GM23338 (cell line): ENCODE data around the gene PRTFDC1. TPM values are rescaled to one million over a fixed set of nuclear protein-coding genes. Genes with fewer than 3 reads are reported as not detected.

ENCODE experiments used
- ATAC-seq: fragments of 200-7000 bp; cut with Tn5 transposase; 3 replicates; pipeline ENCODE4 v1.9.1; 2020
- DNase-seq: peaks from one replicate; pipeline ENCODE4 v3.0.0-alpha.2; 2015; ENCODE audit warnings: low spot score
- H2AFZ ChIP-seq: fragments of 200-600 bp; sonication (generic); 2 replicates; pipeline ENCODE4 v1.8.0; 2016; ENCODE audit warnings: antibody characterized with exemption, mild to moderate bottlenecking, moderate library complexity
- H3F3A ChIP-seq: fragments of 200-600 bp; sonication (generic); replicated peaks from 2 replicates; pipeline ENCODE4 v1.8.0; 2017; ENCODE audit warnings: antibody characterized with exemption, mixed run types, low read depth
- H3K27ac ChIP-seq: fragments of 200-600 bp; sonication (generic); 2 replicates; pipeline ENCODE4 v1.6.1; 2016; ENCODE audit warnings: low read depth
- H3K27me3 ChIP-seq: fragments of 200-600 bp; sonication (generic); 2 replicates; pipeline ENCODE4 v1.8.0; 2016; ENCODE audit warnings: mild to moderate bottlenecking, mixed run types, moderate library complexity; ENCODE audit not compliant: insufficient read depth
- H3K36me3 ChIP-seq: fragments of 200-600 bp; sonication (generic); 2 replicates; pipeline ENCODE4 v1.8.0; 2016; ENCODE audit warnings: mild to moderate bottlenecking; ENCODE audit not compliant: insufficient read depth
- H3K4me1 ChIP-seq: fragments of 200-600 bp; sonication (generic); 2 replicates; pipeline ENCODE4 v1.8.0; 2016; ENCODE audit warnings: mild to moderate bottlenecking, moderate library complexity; ENCODE audit not compliant: insufficient read depth
- H3K4me2 ChIP-seq: fragments of 200-600 bp; sonication (generic); 2 replicates; pipeline ENCODE4 v1.7.1; 2017; ENCODE audit warnings: mixed run types
- H3K4me3 ChIP-seq: fragments of 200-600 bp; sonication (generic); 2 replicates; pipeline ENCODE4 v1.6.1; 2016; ENCODE audit warnings: mixed run types
- H3K79me2 ChIP-seq: fragments of 200-600 bp; sonication (generic); replicated peaks from 2 replicates; pipeline ENCODE4 v1.8.0; 2017; ENCODE audit warnings: mild to moderate bottlenecking; ENCODE audit not compliant: insufficient read depth
- H3K9me2 ChIP-seq: fragments of 200-600 bp; sonication (generic); 2 replicates; pipeline ENCODE4 v1.8.0; 2017; ENCODE audit not compliant: insufficient read depth
- H4K20me1 ChIP-seq: fragments of 200-600 bp; sonication (generic); replicated peaks from 2 replicates; pipeline ENCODE4 v1.8.0; 2017; ENCODE audit warnings: mild to moderate bottlenecking; ENCODE audit not compliant: insufficient read depth
- H3K27ac Mint-ChIP-seq: 2 replicates; pipeline ENCODE4 v1.8.0; 2020; ENCODE audit warnings: inconsistent platforms, mild to moderate bottlenecking, moderate library complexity, mixed read lengths
- H3K27me3 Mint-ChIP-seq: 3 replicates; pipeline ENCODE4 v1.8.0; 2022; ENCODE audit warnings: low read depth, mild to moderate bottlenecking, moderate library complexity, mixed read lengths, inconsistent platforms; ENCODE audit not compliant: insufficient read depth, poor library complexity
- H3K36me3 Mint-ChIP-seq: 3 replicates; pipeline ENCODE4 v1.8.0; 2021; ENCODE audit warnings: low read depth, mild to moderate bottlenecking, inconsistent platforms, moderate library complexity, mixed read lengths
- H3K4me1 Mint-ChIP-seq: 3 replicates; pipeline ENCODE4 v1.8.0; 2020; ENCODE audit warnings: mild to moderate bottlenecking, inconsistent platforms, mixed read lengths
- H3K4me3 Mint-ChIP-seq: 3 replicates; pipeline ENCODE4 v1.8.0; 2021; ENCODE audit warnings: moderate library complexity, mild to moderate bottlenecking, inconsistent platforms, mixed read lengths
- H3K9me3 Mint-ChIP-seq: 3 replicates; pipeline ENCODE4 v1.8.0; 2020; ENCODE audit warnings: moderate library complexity, mild to moderate bottlenecking, inconsistent platforms, mixed read lengths
- CTCF ChIP-seq, 2 experiments: fragments of 200-600 bp in 1 of 2; sonication (generic) in 1 of 2; conservative IDR thresholded peaks; 2 replicates each; pipeline versions ENCODE4 v1.5.1 to v1.6.1; 2016 to 2017; ENCODE audit warnings: antibody characterized with exemption in 2 of 2, low read depth in 2 of 2, mild to moderate bottlenecking in 2 of 2, moderate library complexity in 1 of 2
- JUNB ChIP-seq: IDR thresholded peaks from one replicate; pipeline ENCODE4 v1.6.1; 2016; ENCODE audit warnings: antibody characterized with exemption; ENCODE audit not compliant: unreplicated experiment
- NANOG ChIP-seq: IDR thresholded peaks from 2 replicates; pipeline ENCODE4 v1.6.1; 2016; ENCODE audit warnings: antibody characterized with exemption, borderline replicate concordance
- POLR2AphosphoS5 ChIP-seq: IDR thresholded peaks from 2 replicates; pipeline ENCODE4 v1.6.1; 2016; ENCODE audit warnings: antibody characterized with exemption, low read depth
- ZNF114 ChIP-seq: fragments of 250-450 bp; sonication (Bioruptor Pico); IDR thresholded peaks from 2 replicates; pipeline ENCODE4 v1.5.0; 2020; ENCODE audit warnings: mild to moderate bottlenecking, moderate library complexity
- ZNF462 ChIP-seq: fragments of 250-450 bp; sonication (Bioruptor Pico); IDR thresholded peaks from 2 replicates; pipeline ENCODE4 v1.5.0; 2020; ENCODE audit warnings: mild to moderate bottlenecking, moderate library complexity
- polyA plus RNA-seq: library from polyadenylated mRNA; unstranded; fragments of >200 nt; fragmentation: Nextera tagmentation; extraction: Ambion mirVana; gene quantifications from 2 replicates; pipeline ENCODE4 v1.2.1, GENCODE V29; 2016
- total RNA-seq: library from RNA; depleted of rRNA; stranded (reverse); fragments of >200 nt; shearing (Covaris generic); gene quantifications from 2 replicates; pipeline ENCODE4 v1.2.3, GENCODE V29; 2014

The PRTFDC1 gene
- total and polyA plus RNA-seq, 2 experiments from 2014 or later, result 7.9 to 9.1 TPM

- Mint-ChIP-seq H3K4me1 (peaks cover 3% of the 10 kb centered on the region), H3K4me3 (no peak overlapping the region), H3K9me3 (no peaks in the 10 kb centered on the region), H3K27ac (no peak overlapping the region), H3K36me3 (no peaks in the 10 kb centered on the region), H3K27me3 (peaks cover 4% of the 10 kb centered on the region)
- no peaks in the 10 kb centered on the region for H4K20me1 ChIP-seq
- no peak overlapping the region for H3K4me2 ChIP-seq
- no peak for TF ChIP-seq ZNF114 (CRISPR knock-in tag)
- no peak for TF ChIP-seq POLR2AphosphoS5
- no peak for TF ChIP-seq ZNF462 (CRISPR knock-in tag)
- no peak for TF ChIP-seq JUNB
- no peak for TF ChIP-seq NANOG
- TF ChIP-seq CTCF (conservative IDR thresholded peaks at IDR 0.05; ENCODE audit: low read depth in 2 of 2), result no peak
- no peaks in the 10 kb centered on the region for H3K9me2 ChIP-seq
- no peaks in the 10 kb centered on the region for H3K36me3 ChIP-seq
- no peaks in the 10 kb centered on the region for H3K79me2 ChIP-seq
- no peak overlapping the region for H2AFZ ChIP-seq
- ATAC-seq (no peak), DNase-seq (no peak)
- H3K27me3 ChIP-seq, result no peaks in the 10 kb centered on the region
- H3K27ac ChIP-seq, result no peak overlapping the region
- H3K4me1 ChIP-seq, result no peaks in the 10 kb centered on the region
- H3K4me3 ChIP-seq, result no peak overlapping the region
- H3F3A ChIP-seq, result no peaks in the 10 kb centered on the region
Observed at GRCh38 chr10:24806262-24806661, 146.1 kb downstream of the PRTFDC1 start.
